KOPT-K1 (cell line): ENCODE data around the gene RPL41.
A peak's percentile ranks its signal among the peaks of the same experiment; 100 is the strongest.
"Not testable (repeated sequence)": the region's sequence is repeated elsewhere in the genome, so short reads cannot be mapped to it uniquely, and the experiment has no call there.

Experiments
- H3K27ac ChIP-seq: fragments of 200-600 bp; sonication (generic); 2 replicates; pipeline ENCODE4 v1.5.1; 2016; ENCODE audit warnings: antibody characterized with exemption, mild to moderate bottlenecking, low read depth, low read length; ENCODE audit not compliant: poor library complexity, severe bottlenecking
- H3K36me3 ChIP-seq: fragments of 200-600 bp; sonication (generic); 2 replicates; pipeline ENCODE4 v1.5.1; 2017; ENCODE audit warnings: antibody characterized with exemption, mild to moderate bottlenecking, low read length, moderate library complexity; ENCODE audit not compliant: insufficient read depth
- H3K9me3 ChIP-seq: fragments of 200-600 bp; sonication (generic); 2 replicates; pipeline ENCODE4 v1.5.1; 2017; ENCODE audit warnings: antibody characterized with exemption, low read length, mild to moderate bottlenecking; ENCODE audit not compliant: insufficient read depth, poor library complexity, severe bottlenecking

Gene RPL41

GRCh38 chr12:56152756-56153677 is 36.6 kb downstream of the RPL41 start:
- Histone ChIP-seq H3K9me3 (no peaks in the 10 kb centered on the region), H3K27ac (peak overlapping the region; percentile 92), H3K36me3 (peaks cover 23% of the 10 kb centered on the region)

GRCh38 chr12:56153678-56154065 is 37.2 kb downstream of the RPL41 start:
- Histone ChIP-seq H3K27ac (peak overlapping the region; percentile 92), H3K9me3 (no peaks in the 10 kb centered on the region), H3K36me3 (peaks cover 23% of the 10 kb centered on the region)

- no peaks in the 10 kb centered on the region for H3K9me3 ChIP-seq
- no peak overlapping the region for H3K27ac ChIP-seq
- peaks cover 26% of the 10 kb centered on the region for H3K36me3 ChIP-seq
These were observed 37.9 kb downstream of the RPL41 start for GRCh38 chr12:56154246-56154771.

GRCh38 chr12:56154818-56155217 is 38.4 kb downstream of the RPL41 start:
- no peak overlapping the region for H3K27ac ChIP-seq
- H3K9me3 ChIP-seq = no peaks in the 10 kb centered on the region
- H3K36me3 ChIP-seq = peaks cover 31% of the 10 kb centered on the region

- Histone ChIP-seq H3K9me3 (no peaks in the 10 kb centered on the region), H3K27ac (no peak overlapping the region), H3K36me3 (peaks cover 36% of the 10 kb centered on the region)
These were observed 38.9 kb downstream of the RPL41 start for GRCh38 chr12:56155256-56155845.

- H3K9me3 ChIP-seq, H3K27ac ChIP-seq: not testable (repeated sequence)
- H3K36me3 ChIP-seq = peaks cover 49% of the 10 kb centered on the region
These were observed 40.2 kb downstream of the RPL41 start for GRCh38 chr12:56156464-56157200.

GRCh38 chr12:56157201-56158028 is 41.0 kb downstream of the RPL41 start:
- Histone ChIP-seq H3K27ac (peak overlapping the region; percentile 82), H3K36me3 (peaks cover 57% of the 10 kb centered on the region)

GRCh38 chr12:56158029-56158925 is 41.8 kb downstream of the RPL41 start, which contains the start of gene MYL6:
Gene MYL6 (plus strand): TSS chr12:56158359. CDS start chr12:56158402, 43 bp downstream.
- Histone ChIP-seq H3K27ac (peak within 1 kb of the TSS; percentile 82), H3K9me3 (no peaks in the 10 kb centered on the region), H3K36me3 (peaks cover 65% of the 10 kb centered on the region)

More at GRCh38 chr12:56157201-56158028, 41.0 kb downstream of the RPL41 start:
- no peaks in the 10 kb centered on the region for H3K9me3 ChIP-seq

- Histone ChIP-seq H3K9me3 (no peaks in the 10 kb centered on the region), H3K36me3 (peaks cover 72% of the 10 kb centered on the region), H3K27ac (peak overlapping the region; percentile 82)
These were observed 42.6 kb downstream of the RPL41 start for GRCh38 chr12:56158926-56159461.

GRCh38 chr12:56159482-56160192 is 43.2 kb downstream of the RPL41 start:
- Histone ChIP-seq H3K27ac (peak overlapping the region; percentile 82), H3K9me3 (no peaks in the 10 kb centered on the region), H3K36me3 (peaks cover 72% of the 10 kb centered on the region)

- Histone ChIP-seq H3K36me3 (peaks cover 72% of the 10 kb centered on the region), H3K9me3 (no peaks in the 10 kb centered on the region), H3K27ac (peak overlapping the region; percentile 82)
These were observed 43.8 kb downstream of the RPL41 start for GRCh38 chr12:56160193-56160763.

GRCh38 chr12:56160894-56161689 is 44.7 kb downstream of the RPL41 start:
- peaks cover 72% of the 10 kb centered on the region for H3K36me3 ChIP-seq
- peak overlapping the region; percentile 82 for H3K27ac ChIP-seq
- H3K9me3 ChIP-seq = no peaks in the 10 kb centered on the region
